ENCODE data around the gene VRK2.
"Not testable (repeated sequence)": the region's sequence is repeated elsewhere in the genome, so short reads cannot be mapped to it uniquely, and the experiment has no call there.

VRK2 gene

DNA sequence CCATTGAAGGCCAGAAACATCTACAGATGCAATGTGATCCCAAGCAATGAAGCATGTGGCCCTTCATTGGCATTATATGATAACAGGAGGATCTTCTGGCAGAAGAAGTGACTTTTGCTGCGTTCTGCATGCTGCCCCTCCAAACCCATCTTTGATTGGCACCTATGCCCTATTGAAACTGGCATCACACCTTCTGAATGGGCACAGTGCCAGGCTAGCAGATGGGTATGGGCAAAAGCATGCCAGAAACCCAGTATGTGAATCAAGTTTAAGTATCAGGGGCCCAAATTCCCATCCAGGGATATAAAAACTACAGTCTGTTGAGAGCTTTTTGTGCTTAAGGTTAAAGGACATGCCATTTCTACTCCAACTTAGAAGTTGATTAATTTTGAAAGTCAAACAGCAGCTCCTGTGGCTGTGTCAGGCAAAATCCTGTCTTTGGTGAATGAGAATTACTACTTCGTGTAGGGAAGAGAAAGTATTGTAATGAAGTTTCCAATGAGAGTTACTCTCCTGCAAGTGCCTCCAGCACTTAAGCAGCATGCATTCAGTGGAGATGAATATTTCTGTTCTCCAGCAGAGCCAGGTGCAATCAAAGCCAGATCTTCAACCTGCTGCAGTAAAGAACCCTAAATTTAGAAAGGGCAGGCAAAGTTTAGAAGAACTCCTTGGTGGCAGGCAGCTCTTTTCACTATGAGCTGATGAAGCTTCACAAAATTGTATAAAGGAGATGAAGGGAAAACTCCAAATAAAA lies 8.6 kb downstream of the VRK2 start:
- no peak for FAIRE-seq

DNA sequence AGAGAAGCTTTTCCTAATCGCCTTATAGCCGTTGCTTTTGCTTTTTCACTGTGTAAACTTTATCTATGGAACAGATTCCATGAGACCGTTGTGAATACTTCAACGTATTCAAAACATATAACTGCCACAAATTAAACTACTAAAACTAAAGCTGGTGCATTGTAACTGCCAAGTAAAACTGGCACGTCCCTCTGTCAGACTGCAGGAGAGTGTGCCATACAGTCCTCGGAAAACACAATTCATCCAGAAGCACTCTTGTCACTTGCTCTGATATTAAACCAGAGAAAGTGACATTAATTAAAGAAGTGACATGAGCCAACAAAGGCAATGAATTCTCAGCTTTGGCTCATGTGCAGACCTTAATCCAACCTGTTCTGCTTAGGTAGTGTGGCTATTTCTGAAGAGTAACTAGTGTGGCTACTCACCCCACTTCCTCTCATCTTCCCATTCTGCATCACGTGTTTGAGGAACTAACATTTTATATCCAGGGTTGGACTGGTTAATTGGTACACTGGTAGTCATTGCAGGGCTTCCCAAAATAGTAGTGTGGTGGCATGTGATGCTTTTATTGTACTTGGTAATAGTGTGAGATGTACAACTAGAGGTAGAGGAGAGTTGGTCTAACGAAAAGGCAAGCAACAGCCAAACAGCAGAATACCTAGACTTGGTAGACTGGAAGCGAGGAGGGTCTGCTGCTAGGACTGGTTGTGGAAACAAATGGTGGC lies 9.7 kb downstream of the VRK2 start:
- FAIRE-seq: no peak

DNA sequence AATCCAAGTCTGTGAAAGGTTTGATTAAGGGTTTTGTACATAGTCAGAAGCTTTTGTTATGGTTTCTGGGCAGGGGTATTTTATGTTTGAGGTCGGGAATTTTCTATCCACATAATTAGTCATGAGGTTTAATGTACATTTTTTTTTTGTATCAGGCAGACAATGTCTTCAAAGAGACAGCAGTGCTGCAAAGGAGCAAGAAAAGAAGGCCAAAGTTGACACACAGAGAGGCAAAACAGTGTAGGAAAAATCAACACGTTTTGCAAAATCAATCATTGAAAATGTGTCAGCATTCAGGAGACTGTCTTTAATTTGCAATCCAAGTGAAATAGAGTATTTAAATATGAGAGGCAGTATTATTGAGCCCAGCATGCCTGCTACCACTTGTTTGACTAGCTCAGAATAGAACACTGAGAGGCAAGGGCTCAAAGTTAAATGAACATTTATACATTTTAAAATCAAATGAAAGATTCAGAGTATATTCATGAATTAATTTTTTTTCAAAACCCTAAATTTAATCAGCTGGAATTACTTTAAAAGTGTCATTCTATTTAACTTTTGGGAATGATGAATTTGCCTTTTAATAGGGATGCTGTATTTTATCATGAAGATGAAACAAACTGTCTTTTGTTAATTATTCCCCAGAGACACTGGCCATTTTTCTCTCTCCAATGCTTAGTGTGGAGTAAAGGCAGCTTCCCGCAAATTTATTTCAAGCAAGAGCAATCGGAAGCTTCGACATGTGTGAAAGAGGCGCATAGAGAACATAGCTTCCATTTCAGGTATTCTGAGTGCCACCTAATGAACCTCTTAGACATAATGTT lies 11.3 kb downstream of the VRK2 start:
- no peak for FAIRE-seq

DNA sequence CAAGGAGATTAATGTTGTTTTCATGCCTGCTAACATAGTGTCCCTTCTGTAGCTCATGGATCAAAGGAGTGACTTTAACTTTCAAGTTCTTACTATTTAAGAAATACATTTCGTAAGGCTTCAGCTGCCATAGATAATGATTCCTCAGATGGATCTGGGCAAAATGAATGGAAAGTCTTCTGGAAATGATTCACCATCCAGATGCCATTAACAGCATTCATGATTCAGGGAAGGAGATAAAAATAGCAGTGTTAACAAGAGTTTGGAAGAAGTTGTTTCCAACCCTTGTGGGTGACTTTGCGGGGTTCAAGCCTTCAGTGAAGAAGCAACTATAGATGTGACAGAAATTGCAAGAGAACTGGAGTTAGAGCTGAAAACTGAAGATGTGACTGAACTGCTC lies 17.0 kb downstream of the VRK2 start:
- FAIRE-seq: no peak

DNA sequence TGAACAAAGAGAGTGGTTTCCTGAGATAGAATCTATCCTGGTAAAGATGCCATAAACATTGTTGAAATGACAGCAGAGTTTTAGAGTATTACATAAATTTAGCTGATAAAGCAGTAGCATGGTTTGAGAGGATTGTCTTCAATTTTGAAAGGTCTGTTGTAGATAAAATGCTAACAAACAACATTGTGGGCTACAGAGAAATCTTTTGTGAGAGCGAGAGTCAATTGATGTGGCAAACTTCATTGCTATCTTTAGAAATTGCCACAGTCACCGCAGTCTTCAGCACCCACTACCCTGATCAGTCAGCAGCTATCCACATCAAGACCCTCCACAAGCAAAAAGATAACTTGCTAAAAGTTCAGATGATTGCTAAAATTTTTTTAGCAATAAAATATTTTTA lies 17.5 kb downstream of the VRK2 start:
- no peak for FAIRE-seq

DNA sequence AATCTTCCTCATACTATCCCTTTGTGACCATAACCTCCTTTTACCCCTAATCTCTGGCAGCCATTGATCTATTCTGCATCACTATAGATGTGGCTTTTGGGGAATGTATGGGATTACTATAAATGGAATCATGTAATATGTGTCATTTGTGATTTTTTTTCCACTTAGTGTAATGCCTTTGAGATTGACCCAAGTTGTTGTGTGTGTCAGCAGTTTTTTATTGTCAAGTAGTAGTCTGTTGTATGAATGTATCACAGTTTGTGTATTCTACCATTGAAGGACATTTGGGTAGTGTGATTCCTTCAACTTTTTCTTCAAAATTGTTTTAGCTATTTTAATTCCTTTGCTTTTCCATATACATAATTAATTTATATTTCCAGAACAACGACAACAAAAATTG lies 18.6 kb downstream of the VRK2 start:
- no peak for FAIRE-seq

DNA sequence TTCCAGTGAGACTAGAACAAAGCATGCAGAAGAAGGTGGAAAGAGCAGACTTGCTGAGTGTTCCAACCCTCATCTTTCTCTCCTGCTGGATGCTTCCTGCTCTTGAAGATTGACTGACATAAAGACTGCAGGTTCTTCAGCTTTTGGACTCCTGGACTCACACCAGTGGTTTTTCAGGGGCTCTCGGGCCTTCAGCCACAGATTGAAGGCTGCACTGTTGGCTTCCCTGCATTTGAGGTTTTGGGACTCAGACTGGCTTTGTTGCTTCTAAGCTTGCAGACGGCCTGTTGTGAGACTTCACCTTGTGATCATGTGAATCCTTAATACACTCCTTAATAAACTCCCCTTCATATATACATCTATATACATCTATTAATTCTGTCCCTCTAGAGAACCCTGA lies 20.4 kb downstream of the VRK2 start:
- no peak for FAIRE-seq

DNA sequence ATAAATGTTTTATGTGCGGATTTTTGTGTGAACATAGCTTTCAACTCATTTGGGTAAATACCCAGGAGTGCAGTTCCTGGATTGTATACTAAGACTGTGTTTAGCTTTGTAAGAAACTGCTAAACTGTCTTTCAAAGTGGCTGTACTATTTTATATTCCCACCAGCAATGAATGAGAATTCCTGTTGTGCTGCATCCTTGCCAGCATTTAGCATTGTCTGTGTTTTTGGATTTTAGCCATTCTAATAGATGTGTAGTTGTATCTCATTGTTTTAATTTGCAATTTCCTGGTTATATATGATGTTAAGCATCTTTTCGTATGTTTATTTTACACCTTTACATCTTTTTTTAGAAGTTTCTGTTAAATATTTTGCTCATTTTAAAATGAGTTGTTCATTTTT lies 24.2 kb downstream of the VRK2 start:
- no peak for FAIRE-seq

DNA sequence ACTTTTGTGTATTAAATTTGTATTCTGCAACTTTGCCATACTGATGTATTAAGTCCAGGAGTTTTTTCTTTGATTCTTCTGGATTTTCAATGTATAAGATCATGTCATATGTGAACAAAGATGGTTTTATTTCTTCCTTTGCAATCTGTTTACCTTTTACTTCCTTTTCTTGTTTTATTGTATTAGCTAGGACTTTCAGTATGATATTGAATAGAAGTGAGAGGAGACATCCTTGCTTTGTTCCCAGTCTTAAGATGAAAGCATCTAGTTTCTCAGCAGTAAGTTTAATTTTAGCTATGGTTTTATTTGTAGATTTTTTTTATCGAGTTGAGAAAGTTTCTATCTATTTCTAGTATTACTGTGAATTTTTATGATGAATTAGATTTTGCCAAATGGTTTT lies 25.5 kb downstream of the VRK2 start:
- FAIRE-seq: no peak

DNA sequence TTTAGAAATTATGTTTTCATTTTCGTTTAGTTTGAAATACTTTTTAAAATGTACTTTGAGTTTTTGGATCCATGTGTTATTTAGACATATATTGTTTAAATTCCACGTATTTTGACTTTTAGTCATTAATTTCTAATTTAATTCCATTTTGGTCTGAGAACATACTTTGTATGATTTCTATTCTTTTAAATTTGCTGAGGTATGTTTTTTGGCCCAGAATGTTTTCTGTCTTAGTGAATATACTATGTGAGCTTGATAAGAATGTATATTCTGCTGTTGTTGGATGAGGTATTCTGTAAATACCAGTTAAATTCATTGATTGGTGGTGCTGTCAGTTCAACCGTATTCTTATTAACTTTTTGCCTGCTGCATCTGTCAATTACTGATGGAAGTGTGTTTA lies 26.4 kb downstream of the VRK2 start:
- no peak for FAIRE-seq

DNA sequence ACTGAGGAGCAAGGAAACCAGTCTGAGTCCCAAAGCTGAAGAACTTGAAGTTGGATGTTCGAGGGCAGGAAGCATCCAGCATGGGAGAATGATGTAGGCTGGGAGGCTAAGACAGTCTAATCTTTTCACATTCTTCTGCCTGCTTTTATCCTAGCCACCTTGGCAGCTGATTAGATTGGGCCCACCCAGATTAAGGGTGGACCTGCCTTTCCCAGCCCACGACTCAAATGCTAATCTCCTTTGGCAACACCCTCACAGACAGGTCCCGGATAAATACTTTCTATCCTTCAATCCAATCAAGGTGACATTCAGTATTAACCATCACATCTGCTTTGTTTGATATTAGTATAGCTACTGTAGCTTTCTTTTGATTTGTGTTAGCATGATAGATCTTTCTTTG lies 27.1 kb downstream of the VRK2 start:
- no peak for FAIRE-seq

DNA sequence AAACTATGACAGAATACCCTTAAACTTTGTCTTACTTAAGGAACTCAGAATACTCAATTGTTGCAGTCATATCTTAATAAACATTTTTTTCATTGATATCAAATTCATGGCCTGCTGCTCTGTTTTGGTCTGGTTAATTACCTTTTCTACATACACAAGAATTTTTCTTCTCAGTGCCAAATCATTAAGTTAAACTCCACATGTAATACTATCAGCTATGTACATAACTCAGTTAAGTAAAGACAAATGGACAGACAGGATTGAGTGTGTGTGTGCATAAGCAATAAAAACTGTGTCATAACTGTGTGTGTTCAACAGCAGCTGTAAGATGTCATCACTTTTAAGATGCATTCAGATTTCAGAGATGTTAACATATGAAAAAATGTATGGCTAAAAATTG lies 34.4 kb downstream of the VRK2 start:
- FAIRE-seq: no peak

DNA sequence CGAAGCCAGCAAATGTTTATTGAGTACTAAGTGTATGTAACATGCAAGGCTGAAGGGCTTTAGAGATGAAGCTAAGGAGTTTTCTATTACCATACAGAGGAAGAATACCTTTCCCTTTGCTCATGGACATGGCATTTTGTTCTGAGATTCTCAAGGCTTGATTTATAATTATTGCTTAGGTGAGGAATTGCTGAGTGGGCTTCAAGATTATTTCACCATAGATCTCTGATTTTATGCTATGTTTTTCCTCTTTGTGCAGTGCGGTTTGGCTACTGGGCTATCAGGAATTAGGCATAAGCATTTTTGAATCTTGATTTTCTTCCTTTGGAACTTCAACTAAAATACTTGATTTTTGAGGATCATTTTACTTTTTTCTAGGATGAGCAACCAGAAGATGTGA lies 42.5 kb downstream of the VRK2 start:
- FAIRE-seq: no peak

DNA sequence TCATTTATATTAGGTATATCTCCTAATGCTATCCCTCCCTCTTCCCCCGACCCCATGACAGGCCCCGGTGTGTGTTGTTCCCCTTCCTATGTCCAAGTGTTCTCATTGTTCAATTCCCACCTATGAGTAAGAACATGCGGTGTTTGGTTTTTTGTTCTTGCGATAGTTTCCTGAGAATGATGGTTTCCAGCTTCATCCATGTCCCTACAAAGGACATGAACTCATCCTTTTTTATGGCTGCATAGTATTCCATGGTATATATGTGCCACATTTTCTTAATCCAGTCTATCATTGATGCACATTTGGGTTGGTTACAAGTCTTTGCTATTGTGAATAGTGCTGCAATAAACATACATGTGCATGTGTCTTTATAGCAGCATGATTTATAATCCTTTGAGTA lies 46.2 kb downstream of the VRK2 start:
- not testable (repeated sequence) for FAIRE-seq

DNA sequence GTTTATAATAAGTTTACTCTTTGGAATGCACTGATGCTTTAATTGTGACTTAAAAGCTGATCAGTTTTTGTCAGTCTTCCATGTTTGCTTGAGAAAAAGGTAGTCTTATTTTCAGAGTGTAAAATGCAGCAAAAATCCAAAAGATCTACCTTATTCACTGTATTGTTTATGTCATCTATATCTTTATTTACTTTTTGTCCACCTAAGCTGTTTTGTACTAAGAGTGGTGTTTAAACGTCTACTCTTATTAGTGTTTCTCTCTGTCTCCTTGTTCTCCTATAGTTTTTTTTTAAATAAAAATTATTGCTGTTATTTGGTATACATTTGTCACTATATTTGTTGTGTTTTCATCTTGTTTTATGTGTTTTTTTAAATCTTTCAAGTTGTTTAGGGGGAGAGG lies 50.4 kb downstream of the VRK2 start:
- no peak for FAIRE-seq

DNA sequence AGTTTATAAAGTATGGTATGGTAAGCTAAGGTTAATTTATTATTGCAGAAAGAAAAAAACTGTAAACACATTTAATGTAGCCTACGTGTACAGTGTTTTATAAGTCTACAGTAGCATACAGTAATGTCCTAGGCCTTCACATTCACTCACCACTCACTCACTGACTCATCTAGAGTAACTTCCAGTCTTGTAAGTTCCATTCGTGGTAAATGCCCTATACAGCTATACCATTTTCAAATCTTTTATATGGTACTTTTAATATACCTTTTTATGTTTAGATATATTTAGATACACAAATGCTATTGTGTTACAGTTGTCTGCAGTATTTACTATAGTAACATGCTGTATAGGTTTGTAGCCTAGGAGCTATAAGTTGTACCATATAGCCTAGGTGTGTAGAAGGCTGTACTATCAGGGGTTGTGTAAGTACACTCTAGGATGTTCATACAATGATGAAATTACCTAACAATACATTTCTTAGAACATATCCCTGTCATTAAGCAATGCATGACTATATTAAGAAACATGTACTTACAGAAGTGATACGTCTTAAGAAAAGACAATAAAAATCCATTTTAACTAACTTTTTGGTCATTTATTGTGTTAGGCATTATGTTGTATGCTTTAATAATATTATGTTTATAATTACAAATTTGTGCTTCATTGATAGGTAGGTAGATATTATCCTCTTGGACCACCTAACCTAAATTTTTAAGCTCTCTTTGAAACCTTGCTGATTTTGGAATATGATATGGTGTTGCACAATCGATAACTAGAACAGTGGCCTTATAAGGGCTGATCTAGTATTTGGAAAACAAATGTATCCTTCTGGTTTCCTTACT lies 51.9 kb downstream of the VRK2 start:
- no peak for FAIRE-seq

DNA sequence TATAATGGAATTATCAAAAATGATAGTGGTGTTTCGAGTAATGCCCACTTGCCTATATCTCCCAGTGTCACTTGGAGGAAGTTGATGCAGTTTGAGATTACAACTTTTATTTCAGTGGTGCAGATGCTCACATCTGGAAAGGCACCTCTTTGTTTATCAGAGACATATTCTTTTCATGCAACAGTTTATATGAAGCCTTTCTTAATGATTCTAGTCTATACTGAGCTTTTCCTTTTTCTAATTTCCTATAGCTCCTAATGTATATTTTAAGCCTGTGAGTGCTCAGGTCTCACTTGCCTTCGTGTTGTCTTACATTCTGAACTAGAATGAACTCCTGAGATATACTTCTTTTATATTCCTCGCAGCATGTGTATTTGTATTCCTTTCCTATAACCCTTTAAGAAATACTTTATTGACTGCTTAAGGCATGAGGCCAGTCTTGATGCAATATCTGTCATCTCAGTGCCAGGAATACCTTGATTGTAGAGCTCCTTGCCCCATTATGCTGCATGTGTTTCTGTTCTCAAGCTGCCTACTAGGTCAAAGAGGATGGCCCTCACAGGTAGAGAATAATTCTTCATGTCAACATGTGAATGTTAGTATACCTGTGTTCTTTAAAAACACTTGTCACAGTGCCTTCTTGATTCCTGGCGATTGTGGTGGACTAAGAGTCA lies 52.6 kb downstream of the VRK2 start:
- FAIRE-seq: no peak

DNA sequence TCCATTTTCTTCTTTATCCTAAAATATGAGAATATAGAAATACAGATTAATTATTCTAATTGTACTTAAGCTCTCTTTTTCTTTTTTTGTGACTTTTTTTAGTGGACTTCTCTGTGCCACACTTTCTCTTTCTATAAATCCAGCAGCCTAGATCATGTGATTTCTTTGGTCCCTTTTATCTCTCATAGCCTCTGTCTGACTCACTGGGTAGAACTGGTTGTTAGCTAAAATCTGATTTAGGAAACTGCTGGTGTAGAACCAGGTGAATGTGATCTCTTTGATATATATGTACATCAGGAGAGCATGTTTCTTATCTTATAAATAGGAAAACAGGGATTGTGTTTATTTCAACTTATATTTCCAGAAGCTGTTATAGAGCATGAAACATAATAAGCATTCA lies 54.9 kb downstream of the VRK2 start:
- no peak for FAIRE-seq

DNA sequence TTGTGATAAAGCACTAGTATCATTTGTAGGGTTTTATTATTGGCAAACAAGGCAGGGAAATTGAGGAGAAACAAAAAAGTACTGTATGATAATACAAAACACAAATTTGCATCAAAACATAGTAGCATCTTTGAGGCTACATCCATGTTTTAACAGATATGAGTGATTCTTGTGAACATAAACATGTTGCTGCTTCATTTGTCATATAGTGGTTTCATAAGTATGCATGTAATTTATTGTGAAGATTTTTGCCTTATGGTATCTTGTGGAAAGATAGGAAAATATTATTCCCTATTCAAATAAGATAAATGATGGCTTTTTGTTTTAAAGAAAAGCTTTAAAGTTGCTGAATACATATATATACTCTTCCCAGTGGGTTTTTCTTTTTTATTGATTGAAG lies 60.3 kb downstream of the VRK2 start:
- FAIRE-seq: no peak

DNA sequence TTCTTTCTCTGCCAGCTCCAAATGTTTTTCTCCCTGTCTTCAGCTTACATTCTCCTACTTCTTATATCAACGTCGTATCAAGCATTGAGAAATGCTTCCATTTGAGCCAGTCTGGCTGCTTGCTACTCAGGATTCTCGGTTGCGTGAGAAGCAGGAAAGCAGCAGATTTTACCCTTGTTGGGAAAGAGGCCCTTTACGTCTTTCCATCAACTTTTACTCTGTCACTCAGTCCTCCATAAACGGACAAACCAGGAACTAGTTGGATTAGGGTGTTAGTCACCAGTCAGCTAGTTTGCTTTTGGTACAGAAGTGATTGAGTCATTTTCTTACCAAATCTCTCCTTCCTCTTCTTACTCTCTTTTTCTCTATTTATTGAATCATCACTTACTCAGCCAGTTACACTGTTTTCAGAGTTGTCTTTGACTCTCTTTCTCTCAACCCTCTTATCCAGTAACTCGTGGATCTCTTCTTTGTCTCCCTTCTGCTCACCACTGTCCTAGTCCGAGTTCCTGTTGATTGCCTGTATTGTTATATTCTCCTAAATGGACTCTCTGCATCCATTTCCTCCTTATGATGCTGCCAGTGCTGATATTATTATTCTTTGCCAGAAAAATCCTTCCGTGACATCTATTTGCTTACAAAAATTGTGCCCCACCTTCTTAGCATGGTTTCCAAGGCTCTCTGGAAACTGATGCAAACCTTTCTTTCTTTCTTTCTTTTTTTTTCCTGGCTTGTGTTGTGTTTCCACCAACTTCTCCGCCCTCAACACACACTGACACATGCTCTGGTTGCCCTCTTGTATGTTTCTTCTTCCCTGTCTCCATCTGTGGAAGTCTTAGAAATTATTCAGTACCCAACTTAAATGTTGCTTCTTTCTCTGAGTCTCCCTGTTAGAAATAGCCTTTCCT lies 61.5 kb downstream of the VRK2 start:
- no peak for FAIRE-seq

DNA sequence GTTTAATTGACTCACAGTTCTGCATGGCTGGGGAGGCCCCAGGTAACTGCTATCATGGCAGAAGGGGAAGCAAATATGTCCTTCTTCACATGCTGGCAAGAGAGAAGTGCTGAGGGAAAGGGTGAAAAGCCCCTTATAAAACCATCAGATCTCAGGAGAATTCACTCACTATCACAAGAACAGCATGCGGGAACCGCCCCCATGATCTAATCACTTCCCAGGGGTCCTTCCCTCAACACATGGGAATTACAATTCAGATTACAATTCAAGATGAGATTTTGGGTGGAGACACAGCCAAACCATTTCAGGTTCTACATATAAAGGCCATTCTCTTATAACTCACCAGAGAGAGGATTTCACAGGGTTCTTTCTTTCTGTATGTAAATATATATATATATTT lies 62.9 kb downstream of the VRK2 start:
- FAIRE-seq: no peak

Data from endometrium (tissue), 2 donors.